Stimulated activated CD4-positive, alpha-beta T cell treated with anti-CD3 and anti-CD28 coated beads, Interleukin-1b, Interleukin-23, amount 100 ng/mL, for 24 hours (primary cell): ENCODE measurements around the gene TOR4A.

Experiments used
- DNase-seq, 4 experiments: peaks; one replicate each; pipeline ENCODE4 v3.0.0-alpha.2; 2020; ENCODE audit warnings: low read depth in 4 of 4, low spot score in 1 of 4

TOR4A gene

GRCh38 chr9:137304383-137305059 lies 27.0 kb downstream of the TOR4A start:
- DNase-seq, result no peak

GRCh38 chr9:137305060-137305797 lies 27.7 kb downstream of the TOR4A start:
- DNase-seq, result peak in 2 of 4 experiments; percentile 21 to 54

- no peak for DNase-seq
Observed at GRCh38 chr9:137305798-137306065, 28.2 kb downstream of the TOR4A start.

- DNase-seq, result no peak
Observed at GRCh38 chr9:137306066-137306849, 28.7 kb downstream of the TOR4A start.

- no peak for DNase-seq
Observed at GRCh38 chr9:137306850-137307254, 29.3 kb downstream of the TOR4A start.

GRCh38 chr9:137307255-137308056 lies 29.9 kb downstream of the TOR4A start:
- DNase-seq, result no peak

- no peak for DNase-seq
Observed at GRCh38 chr9:137308057-137308619, 30.6 kb downstream of the TOR4A start.

- DNase-seq, result no peak
Observed at GRCh38 chr9:137309368-137310188, 32.1 kb downstream of the TOR4A start.

GRCh38 chr9:137310189-137311052 lies 32.9 kb downstream of the TOR4A start:
- no peak for DNase-seq

- DNase-seq, result no peak
Observed at GRCh38 chr9:137311171-137311985, 33.9 kb downstream of the TOR4A start.

- DNase-seq, result no peak
Observed at GRCh38 chr9:137311986-137312851, 34.7 kb downstream of the TOR4A start.

- DNase-seq, result no peak
Observed at GRCh38 chr9:137312852-137313325, 35.4 kb downstream of the TOR4A start.

- no peak for DNase-seq
Observed at GRCh38 chr9:137313326-137313936, 35.9 kb downstream of the TOR4A start.

- no peak for DNase-seq
Observed at GRCh38 chr9:137313956-137314560, 36.5 kb downstream of the TOR4A start.

- DNase-seq, result no peak
Observed at GRCh38 chr9:137314561-137315560, 37.3 kb downstream of the TOR4A start.
